Neural progenitor cell (in vitro differentiated cells): ENCODE results near the gene IGLL5. TPM values are rescaled to one million over a fixed set of nuclear protein-coding genes. Genes with fewer than 3 reads are reported as not detected.

ENCODE experiments used
- DNase-seq: peaks from one replicate; pipeline ENCODE4 v3.0.0-alpha.2; 2016; ENCODE audit warnings: low spot score
- H2AFZ ChIP-seq: fragments of 200-600 bp; sonication (generic); replicated peaks from 2 replicates; pipeline ENCODE4 v1.6.1; 2016; ENCODE audit warnings: antibody characterized with exemption
- H3F3A ChIP-seq: fragments of 200-600 bp; sonication (generic); 2 replicates; pipeline ENCODE4 v1.6.1; 2016; ENCODE audit warnings: antibody characterized with exemption, low read depth
- H3K27ac ChIP-seq: fragments of 200-600 bp; sonication (generic); 2 replicates; pipeline ENCODE4 v1.5.1; 2016; ENCODE audit warnings: mild to moderate bottlenecking
- H3K27me3 ChIP-seq: fragments of 200-600 bp; sonication (generic); 2 replicates; pipeline ENCODE4 v1.6.1; 2016; ENCODE audit warnings: mild to moderate bottlenecking, moderate library complexity
- H3K36me3 ChIP-seq: fragments of 200-600 bp; sonication (generic); 2 replicates; pipeline ENCODE4 v1.5.1; 2016
- H3K4me1 ChIP-seq: fragments of 200-600 bp; sonication (generic); 2 replicates; pipeline ENCODE4 v1.6.1; 2016; ENCODE audit warnings: mixed run types
- H3K4me2 ChIP-seq: fragments of 200-600 bp; sonication (generic); 2 replicates; pipeline ENCODE4 v1.6.1; 2016
- H3K4me3 ChIP-seq: fragments of 200-600 bp; sonication (generic); 2 replicates; pipeline ENCODE4 v1.5.1; 2016
- H3K79me2 ChIP-seq: fragments of 200-600 bp; sonication (generic); 2 replicates; pipeline ENCODE4 v1.6.1; 2016; ENCODE audit warnings: low read depth
- H3K9ac ChIP-seq: fragments of 200-600 bp; sonication (generic); 2 replicates; pipeline ENCODE4 v1.6.1; 2016
- H3K9me3 ChIP-seq: fragments of 200-600 bp; sonication (generic); 2 replicates; pipeline ENCODE4 v1.5.1; 2016; ENCODE audit warnings: low read depth
- H4K20me1 ChIP-seq: fragments of 200-600 bp; sonication (generic); 2 replicates; pipeline ENCODE4 v1.6.1; 2016; ENCODE audit warnings: low read depth
- H3K27ac Mint-ChIP-seq: 3 replicates; pipeline ENCODE4 v1.8.0; 2021; ENCODE audit warnings: mixed read lengths
- H3K27me3 Mint-ChIP-seq: 2 replicates; pipeline ENCODE4 v1.8.0; 2022; ENCODE audit warnings: low read depth, mild to moderate bottlenecking, inconsistent platforms, moderate library complexity, mixed read lengths; ENCODE audit not compliant: insufficient read depth
- H3K36me3 Mint-ChIP-seq: 3 replicates; pipeline ENCODE4 v1.8.0; 2021; ENCODE audit warnings: mixed read lengths
- H3K4me1 Mint-ChIP-seq: 3 replicates; pipeline ENCODE4 v1.8.0; 2021; ENCODE audit warnings: mixed read lengths
- H3K4me3 Mint-ChIP-seq: 3 replicates; pipeline ENCODE4 v1.8.0; 2021; ENCODE audit warnings: mild to moderate bottlenecking, moderate library complexity, mixed read lengths
- H3K9me3 Mint-ChIP-seq: 3 replicates; pipeline ENCODE4 v1.8.0; 2020; ENCODE audit warnings: mixed read lengths
- EZH2 ChIP-seq: fragments of 200-600 bp; sonication (generic); IDR thresholded peaks from 2 replicates; pipeline ENCODE4 v1.6.1; 2017; ENCODE audit warnings: antibody characterized with exemption, mild to moderate bottlenecking, moderate library complexity
- EZH2phosphoT487 ChIP-seq: fragments of 200-600 bp; sonication (generic); IDR thresholded peaks from 2 replicates; pipeline ENCODE4 v1.6.1; 2017; ENCODE audit warnings: antibody characterized with exemption
- total RNA-seq: library from RNA; depleted of rRNA; stranded (reverse); fragments of >200 nt; gene quantifications from 2 replicates; pipeline ENCODE4 v1.2.3, GENCODE V29; 2015; ENCODE audit warnings: low replicate concordance
- TF ChIP-seq, protein P1 (sequence below): fragments of 200-600 bp; sonication (generic); IDR thresholded peaks from 2 replicates; pipeline ENCODE4 v1.5.1; 2017; ENCODE audit warnings: antibody characterized with exemption, mild to moderate bottlenecking

Gene IGLL5
- total RNA-seq, 1 donor from 2014 or later, result not detected

DNA sequence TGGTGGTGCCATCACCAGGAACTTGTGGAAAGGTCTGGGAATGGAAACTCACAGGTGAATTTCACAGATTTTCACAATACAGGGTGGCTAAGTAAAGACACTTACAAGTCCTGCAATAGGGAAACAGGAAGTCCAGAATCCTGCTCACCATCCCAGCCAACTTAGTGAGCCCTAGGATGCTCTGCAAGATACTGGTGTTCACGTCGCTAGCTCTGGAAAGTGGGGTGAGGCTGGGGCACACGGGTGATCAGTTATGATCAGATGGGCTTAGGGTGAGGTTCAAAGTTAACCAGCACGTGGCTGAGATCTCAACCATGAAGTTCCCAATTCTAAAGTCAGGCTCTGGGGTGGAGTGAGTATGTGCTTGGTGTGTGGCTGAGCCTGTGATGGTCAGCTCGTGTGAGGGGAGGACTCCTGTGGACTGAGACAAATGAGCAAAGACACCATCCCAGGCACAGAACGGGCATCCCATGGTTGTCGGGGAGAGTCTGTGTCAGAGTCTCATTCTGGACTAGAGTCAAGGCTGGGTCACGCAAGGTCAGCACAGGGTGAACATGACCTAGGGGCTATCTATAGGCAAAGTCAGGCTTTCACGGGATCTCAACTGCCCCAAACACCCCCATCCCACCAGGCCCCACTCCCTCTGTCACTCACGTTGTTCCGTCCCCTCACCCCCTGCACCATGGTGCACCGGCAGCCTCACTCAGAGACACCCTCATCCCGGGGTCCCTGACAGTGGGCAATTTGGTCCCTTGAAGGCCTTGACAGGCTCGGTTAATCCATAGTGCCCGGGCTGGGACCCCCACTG, 23.9 kb downstream of the IGLL5 start:
- H3K27ac Mint-ChIP-seq, result no peak overlapping the region
- DNase-seq, result no peak
- no peaks in the 10 kb centered on the region for H3K9me3 Mint-ChIP-seq
- Histone ChIP-seq H2AFZ (no peak overlapping the region), H3F3A (no peaks in the 10 kb centered on the region), H3K9me3 (no peaks in the 10 kb centered on the region), H3K4me3 (no peak overlapping the region), H3K79me2 (no peaks in the 10 kb centered on the region), H3K36me3 (no peaks in the 10 kb centered on the region), H4K20me1 (no peaks in the 10 kb centered on the region), H3K27me3 (peaks cover 100% of the 10 kb centered on the region), H3K9ac (no peak overlapping the region), H3K4me1 (no peaks in the 10 kb centered on the region), H3K27ac (no peak overlapping the region), H3K4me2 (no peak overlapping the region)
- peaks cover 6% of the 10 kb centered on the region for H3K4me1 Mint-ChIP-seq
- no peak for TF ChIP-seq EZH2
- TF ChIP-seq, protein P1, sequence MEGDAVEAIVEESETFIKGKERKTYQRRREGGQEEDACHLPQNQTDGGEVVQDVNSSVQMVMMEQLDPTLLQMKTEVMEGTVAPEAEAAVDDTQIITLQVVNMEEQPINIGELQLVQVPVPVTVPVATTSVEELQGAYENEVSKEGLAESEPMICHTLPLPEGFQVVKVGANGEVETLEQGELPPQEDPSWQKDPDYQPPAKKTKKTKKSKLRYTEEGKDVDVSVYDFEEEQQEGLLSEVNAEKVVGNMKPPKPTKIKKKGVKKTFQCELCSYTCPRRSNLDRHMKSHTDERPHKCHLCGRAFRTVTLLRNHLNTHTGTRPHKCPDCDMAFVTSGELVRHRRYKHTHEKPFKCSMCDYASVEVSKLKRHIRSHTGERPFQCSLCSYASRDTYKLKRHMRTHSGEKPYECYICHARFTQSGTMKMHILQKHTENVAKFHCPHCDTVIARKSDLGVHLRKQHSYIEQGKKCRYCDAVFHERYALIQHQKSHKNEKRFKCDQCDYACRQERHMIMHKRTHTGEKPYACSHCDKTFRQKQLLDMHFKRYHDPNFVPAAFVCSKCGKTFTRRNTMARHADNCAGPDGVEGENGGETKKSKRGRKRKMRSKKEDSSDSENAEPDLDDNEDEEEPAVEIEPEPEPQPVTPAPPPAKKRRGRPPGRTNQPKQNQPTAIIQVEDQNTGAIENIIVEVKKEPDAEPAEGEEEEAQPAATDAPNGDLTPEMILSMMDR, result no peak
- no peak for TF ChIP-seq EZH2phosphoT487
- H3K4me3 Mint-ChIP-seq, result no peak overlapping the region
- no peaks in the 10 kb centered on the region for H3K36me3 Mint-ChIP-seq
- peaks cover 5% of the 10 kb centered on the region for H3K27me3 Mint-ChIP-seq

DNA sequence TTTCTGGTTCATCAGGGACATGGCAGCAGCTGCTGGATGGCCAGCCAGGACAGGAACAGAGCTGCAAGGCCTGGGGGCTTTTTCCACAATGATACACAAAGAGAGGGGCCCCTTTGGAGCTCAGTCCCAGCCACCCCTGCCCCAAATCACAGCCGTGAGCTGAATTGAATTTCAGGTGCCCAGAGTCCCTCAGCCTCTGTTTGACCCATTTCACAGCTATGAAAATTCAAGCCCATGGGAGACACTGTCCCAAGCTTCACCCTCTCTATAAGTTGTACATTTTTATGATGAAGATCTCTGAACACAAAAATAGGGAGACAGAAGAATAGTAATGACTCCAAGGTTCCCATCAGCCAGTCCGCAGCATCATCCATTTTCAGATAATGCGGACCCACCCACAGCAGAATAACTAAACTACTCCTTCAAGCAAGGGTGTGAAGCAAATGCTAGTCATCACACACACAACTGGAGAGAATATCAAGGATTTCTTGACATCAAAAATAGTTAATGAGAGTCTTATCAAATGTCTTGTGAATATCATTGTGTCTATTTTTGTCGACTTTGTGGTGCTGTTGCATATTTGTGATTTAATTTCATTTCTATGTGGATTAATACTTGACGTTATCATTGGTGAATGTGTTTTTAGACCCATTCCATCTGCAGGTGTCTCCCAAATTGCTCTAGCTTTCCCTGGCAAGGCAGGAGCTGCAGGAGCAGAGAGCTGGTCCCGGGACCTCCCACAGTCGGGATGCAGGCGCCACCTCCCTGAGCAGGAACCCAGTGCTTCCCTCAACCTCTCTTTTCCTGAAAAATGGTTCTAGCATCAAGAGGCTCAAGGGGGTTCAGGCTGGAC, 24.7 kb downstream of the IGLL5 start:
- H3K27ac ChIP-seq, result no peak overlapping the region

DNA sequence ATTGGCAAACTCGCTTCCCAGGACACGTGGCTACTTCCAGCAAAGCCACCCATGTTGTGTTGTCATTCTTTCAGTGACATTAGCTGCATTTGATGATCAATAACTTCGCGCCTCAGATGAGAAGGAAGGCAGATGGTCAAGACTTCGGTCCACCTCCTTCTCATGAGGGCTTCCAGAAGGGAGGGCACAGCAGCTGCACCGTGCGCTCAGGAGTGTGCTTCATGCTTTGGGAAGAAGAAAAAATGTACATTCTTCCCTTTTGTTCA, 25.3 kb downstream of the IGLL5 start:
- H3K4me3 ChIP-seq, result no peak overlapping the region
- no peaks in the 10 kb centered on the region for H3K36me3 ChIP-seq
- no peak overlapping the region for H2AFZ ChIP-seq
- no peak overlapping the region for H3K4me3 Mint-ChIP-seq
- H3K27ac ChIP-seq, result no peak overlapping the region
- H3K36me3 Mint-ChIP-seq, result no peaks in the 10 kb centered on the region
- H3K4me1 Mint-ChIP-seq, result peaks cover 8% of the 10 kb centered on the region
- TF ChIP-seq EZH2phosphoT487, result no peak
- TF ChIP-seq, protein P1, result no peak
- no peak for TF ChIP-seq EZH2
- no peaks in the 10 kb centered on the region for H3K9me3 Mint-ChIP-seq
- H3F3A ChIP-seq, result no peaks in the 10 kb centered on the region
- H4K20me1 ChIP-seq, result no peaks in the 10 kb centered on the region
- H3K27ac Mint-ChIP-seq, result no peak overlapping the region
- H3K9me3 ChIP-seq, result no peaks in the 10 kb centered on the region
- H3K4me1 ChIP-seq, result no peaks in the 10 kb centered on the region
- H3K27me3 Mint-ChIP-seq, result peaks cover 5% of the 10 kb centered on the region
- H3K9ac ChIP-seq, result no peak overlapping the region
- H3K4me2 ChIP-seq, result no peak overlapping the region
- no peaks in the 10 kb centered on the region for H3K79me2 ChIP-seq
- no peak for DNase-seq
- H3K27me3 ChIP-seq, result peaks cover 90% of the 10 kb centered on the region

More for the DNA sequence above, 24.7 kb downstream of the IGLL5 start:
- Histone ChIP-seq H3K79me2 (no peaks in the 10 kb centered on the region), H3K4me1 (no peaks in the 10 kb centered on the region), H3K27me3 (peaks cover 94% of the 10 kb centered on the region), H2AFZ (no peak overlapping the region), H3K4me2 (no peak overlapping the region), H3K9ac (no peak overlapping the region), H3K36me3 (no peaks in the 10 kb centered on the region), H3K4me3 (no peak overlapping the region), H3K9me3 (no peaks in the 10 kb centered on the region), H3F3A (no peaks in the 10 kb centered on the region), H4K20me1 (no peaks in the 10 kb centered on the region)
- DNase-seq, result no peak
- no peaks in the 10 kb centered on the region for H3K36me3 Mint-ChIP-seq
- H3K9me3 Mint-ChIP-seq, result no peaks in the 10 kb centered on the region
- no peak for TF ChIP-seq EZH2phosphoT487
- TF ChIP-seq, protein P1, result no peak
- TF ChIP-seq EZH2, result no peak
- H3K27ac Mint-ChIP-seq, result no peak overlapping the region
- peaks cover 8% of the 10 kb centered on the region for H3K4me1 Mint-ChIP-seq
- peaks cover 5% of the 10 kb centered on the region for H3K27me3 Mint-ChIP-seq
- H3K4me3 Mint-ChIP-seq, result no peak overlapping the region
